HepG2 (cell line): Measurements from ENCODE around the gene C18orf63. TPM values are rescaled to one million over a fixed set of nuclear protein-coding genes. Genes with fewer than 3 reads are reported as not detected.
A peak's percentile ranks its signal among the peaks of the same experiment; 100 is the strongest.

Source experiments
- ZNF333 ChIP-seq: sonication (generic); formaldehyde crosslinking; IDR thresholded peaks from 2 replicates; pipeline ENCODE4 v1.4.0; 2020; ENCODE audit warnings: mild to moderate bottlenecking, missing genetic modification reagents, borderline replicate concordance
- polyA plus RNA-seq, 8 experiments: library from polyadenylated mRNA; depleted of rRNA in 3 of 8; stranded (reverse) in 7 of 8; unstranded in 1 of 8; fragments of >200 nt; fragmentation: Illumina TruSeq in 4 of 8; extraction: Trizol in 4 of 8; gene quantifications; 2 replicates each; pipeline versions ENCODE4 v1.2.1 to v1.2.3, GENCODE V29; 2011 to 2016; ENCODE audit warnings: low read depth in 4 of 8, missing spikeins in 1 of 8, mixed read lengths in 1 of 8; ENCODE audit not compliant: insufficient read depth in 1 of 8
- total RNA-seq, 5 experiments: library from RNA; depleted of rRNA; stranded (reverse); fragments of >200 nt; fragmentation: Illumina TruSeq; extraction: Trizol; gene quantifications; 2 replicates each; pipeline ENCODE4 v1.2.3, GENCODE V29; 2016; ENCODE audit warnings: low read depth in 1 of 5
- TF ChIP-seq, protein P1 (sequence below): sonication (generic); formaldehyde crosslinking; IDR thresholded peaks from 2 replicates; pipeline ENCODE4 v1.5.1; 2020; ENCODE audit warnings: missing genetic modification reagents, mild to moderate bottlenecking, borderline replicate concordance
- TF ChIP-seq, protein P2 (sequence below): sonication (generic); formaldehyde crosslinking; IDR thresholded peaks from 2 replicates; pipeline ENCODE4 v1.4.0; 2020; ENCODE audit warnings: missing genetic modification reagents
- TF ChIP-seq, protein P3 (sequence below): sonication (generic); formaldehyde crosslinking; IDR thresholded peaks from 2 replicates; pipeline ENCODE4 v1.5.0; 2020; ENCODE audit warnings: mild to moderate bottlenecking, missing genetic modification reagents, borderline replicate concordance
- TF ChIP-seq, protein P4 (sequence below): sonication (generic); formaldehyde crosslinking; IDR thresholded peaks from 2 replicates; pipeline ENCODE4 v1.4.0; 2020; ENCODE audit warnings: missing genetic modification reagents
- TF ChIP-seq, protein P5 (sequence below): sonication (generic); formaldehyde crosslinking; IDR thresholded peaks from 2 replicates; pipeline ENCODE4 v1.5.0; 2020; ENCODE audit warnings: missing genetic modification reagents

C18orf63 gene
- total and polyA plus RNA-seq, 2 of the 13 experiments (the other 11 are each of a cell fraction or from before 2014, with no cell fraction given): 0.01 TPM; not detected in 1

DNA sequence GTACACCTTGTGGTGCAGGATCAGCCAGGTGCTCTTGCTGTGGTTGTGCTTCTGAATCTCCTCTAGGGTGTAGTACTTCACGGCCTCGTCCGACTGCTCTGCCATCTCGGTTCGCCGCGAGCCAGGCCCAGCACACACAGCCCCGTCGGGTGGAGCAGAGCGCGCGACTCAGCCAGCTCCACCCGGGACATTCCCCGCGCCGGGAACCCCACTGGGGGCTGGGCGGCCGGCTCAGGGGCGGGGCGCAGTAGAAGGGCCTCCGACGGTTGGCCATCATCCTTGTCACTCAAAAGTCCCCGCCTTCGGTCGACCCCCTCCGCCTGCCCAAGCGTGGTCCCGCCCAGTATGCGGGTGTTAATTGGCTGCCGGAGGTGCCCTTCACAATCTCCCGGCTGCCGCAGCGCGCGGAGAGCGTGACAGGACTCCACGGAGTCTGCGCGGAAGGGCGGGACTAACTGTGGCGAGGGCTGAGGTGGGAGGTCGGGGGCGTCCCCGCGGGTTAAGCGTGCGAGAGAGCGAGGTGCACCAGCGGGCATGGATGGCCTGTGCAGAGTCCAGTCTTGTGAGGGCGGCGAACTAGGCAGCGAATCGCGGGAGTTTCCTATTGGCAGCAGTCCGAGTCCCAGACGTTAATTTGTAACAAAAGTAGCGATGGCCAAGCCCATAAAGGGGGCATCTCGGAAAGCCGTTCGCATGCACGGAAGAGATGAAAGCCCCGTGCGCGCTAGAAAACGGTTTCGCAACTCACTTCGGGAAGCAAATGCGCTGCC, 23.7 kb upstream of the C18orf63 start, which contains the start of gene CYB5A (continued):
- TF ChIP-seq, protein P1, sequence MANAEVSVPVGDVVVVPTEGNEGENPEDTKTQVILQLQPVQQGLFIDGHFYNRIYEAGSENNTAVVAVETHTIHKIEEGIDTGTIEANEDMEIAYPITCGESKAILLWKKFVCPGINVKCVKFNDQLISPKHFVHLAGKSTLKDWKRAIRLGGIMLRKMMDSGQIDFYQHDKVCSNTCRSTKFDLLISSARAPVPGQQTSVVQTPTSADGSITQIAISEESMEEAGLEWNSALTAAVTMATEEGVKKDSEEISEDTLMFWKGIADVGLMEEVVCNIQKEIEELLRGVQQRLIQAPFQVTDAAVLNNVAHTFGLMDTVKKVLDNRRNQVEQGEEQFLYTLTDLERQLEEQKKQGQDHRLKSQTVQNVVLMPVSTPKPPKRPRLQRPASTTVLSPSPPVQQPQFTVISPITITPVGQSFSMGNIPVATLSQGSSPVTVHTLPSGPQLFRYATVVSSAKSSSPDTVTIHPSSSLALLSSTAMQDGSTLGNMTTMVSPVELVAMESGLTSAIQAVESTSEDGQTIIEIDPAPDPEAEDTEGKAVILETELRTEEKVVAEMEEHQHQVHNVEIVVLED (CRISPR knock-in tag): peak; percentile 87; the same call in 1 of the 2 replicates
- TF ChIP-seq, protein P2, sequence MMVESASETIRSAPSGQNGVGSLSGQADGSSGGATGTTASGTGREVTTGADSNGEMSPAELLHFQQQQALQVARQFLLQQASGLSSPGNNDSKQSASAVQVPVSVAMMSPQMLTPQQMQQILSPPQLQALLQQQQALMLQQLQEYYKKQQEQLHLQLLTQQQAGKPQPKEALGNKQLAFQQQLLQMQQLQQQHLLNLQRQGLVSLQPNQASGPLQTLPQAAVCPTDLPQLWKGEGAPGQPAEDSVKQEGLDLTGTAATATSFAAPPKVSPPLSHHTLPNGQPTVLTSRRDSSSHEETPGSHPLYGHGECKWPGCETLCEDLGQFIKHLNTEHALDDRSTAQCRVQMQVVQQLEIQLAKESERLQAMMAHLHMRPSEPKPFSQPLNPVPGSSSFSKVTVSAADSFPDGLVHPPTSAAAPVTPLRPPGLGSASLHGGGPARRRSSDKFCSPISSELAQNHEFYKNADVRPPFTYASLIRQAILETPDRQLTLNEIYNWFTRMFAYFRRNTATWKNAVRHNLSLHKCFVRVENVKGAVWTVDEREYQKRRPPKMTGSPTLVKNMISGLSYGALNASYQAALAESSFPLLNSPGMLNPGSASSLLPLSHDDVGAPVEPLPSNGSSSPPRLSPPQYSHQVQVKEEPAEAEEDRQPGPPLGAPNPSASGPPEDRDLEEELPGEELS (CRISPR knock-in tag): peak; percentile 74
- TF ChIP-seq, protein P3, sequence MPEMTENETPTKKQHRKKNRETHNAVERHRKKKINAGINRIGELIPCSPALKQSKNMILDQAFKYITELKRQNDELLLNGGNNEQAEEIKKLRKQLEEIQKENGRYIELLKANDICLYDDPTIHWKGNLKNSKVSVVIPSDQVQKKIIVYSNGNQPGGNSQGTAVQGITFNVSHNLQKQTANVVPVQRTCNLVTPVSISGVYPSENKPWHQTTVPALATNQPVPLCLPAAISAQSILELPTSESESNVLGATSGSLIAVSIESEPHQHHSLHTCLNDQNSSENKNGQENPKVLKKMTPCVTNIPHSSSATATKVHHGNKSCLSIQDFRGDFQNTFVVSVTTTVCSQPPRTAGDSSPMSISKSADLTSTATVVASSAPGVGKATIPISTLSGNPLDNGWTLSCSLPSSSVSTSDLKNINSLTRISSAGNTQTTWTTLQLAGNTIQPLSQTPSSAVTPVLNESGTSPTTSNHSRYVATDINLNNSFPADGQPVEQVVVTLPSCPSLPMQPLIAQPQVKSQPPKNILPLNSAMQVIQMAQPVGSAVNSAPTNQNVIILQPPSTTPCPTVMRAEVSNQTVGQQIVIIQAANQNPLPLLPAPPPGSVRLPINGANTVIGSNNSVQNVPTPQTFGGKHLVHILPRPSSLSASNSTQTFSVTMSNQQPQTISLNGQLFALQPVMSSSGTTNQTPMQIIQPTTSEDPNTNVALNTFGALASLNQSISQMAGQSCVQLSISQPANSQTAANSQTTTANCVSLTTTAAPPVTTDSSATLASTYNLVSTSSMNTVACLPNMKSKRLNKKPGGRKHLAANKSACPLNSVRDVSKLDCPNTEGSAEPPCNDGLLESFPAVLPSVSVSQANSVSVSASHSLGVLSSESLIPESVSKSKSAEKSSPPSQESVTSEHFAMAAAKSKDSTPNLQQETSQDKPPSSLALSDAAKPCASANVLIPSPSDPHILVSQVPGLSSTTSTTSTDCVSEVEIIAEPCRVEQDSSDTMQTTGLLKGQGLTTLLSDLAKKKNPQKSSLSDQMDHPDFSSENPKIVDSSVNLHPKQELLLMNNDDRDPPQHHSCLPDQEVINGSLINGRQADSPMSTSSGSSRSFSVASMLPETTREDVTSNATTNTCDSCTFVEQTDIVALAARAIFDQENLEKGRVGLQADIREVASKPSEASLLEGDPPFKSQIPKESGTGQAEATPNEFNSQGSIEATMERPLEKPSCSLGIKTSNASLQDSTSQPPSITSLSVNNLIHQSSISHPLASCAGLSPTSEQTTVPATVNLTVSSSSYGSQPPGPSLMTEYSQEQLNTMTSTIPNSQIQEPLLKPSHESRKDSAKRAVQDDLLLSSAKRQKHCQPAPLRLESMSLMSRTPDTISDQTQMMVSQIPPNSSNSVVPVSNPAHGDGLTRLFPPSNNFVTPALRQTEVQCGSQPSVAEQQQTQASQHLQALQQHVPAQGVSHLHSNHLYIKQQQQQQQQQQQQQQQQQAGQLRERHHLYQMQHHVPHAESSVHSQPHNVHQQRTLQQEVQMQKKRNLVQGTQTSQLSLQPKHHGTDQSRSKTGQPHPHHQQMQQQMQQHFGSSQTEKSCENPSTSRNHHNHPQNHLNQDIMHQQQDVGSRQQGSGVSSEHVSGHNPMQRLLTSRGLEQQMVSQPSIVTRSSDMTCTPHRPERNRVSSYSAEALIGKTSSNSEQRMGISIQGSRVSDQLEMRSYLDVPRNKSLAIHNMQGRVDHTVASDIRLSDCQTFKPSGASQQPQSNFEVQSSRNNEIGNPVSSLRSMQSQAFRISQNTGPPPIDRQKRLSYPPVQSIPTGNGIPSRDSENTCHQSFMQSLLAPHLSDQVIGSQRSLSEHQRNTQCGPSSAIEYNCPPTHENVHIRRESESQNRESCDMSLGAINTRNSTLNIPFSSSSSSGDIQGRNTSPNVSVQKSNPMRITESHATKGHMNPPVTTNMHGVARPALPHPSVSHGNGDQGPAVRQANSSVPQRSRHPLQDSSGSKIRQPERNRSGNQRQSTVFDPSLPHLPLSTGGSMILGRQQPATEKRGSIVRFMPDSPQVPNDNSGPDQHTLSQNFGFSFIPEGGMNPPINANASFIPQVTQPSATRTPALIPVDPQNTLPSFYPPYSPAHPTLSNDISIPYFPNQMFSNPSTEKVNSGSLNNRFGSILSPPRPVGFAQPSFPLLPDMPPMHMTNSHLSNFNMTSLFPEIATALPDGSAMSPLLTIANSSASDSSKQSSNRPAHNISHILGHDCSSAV (CRISPR knock-in tag): no peak
- TF ChIP-seq, protein P4, sequence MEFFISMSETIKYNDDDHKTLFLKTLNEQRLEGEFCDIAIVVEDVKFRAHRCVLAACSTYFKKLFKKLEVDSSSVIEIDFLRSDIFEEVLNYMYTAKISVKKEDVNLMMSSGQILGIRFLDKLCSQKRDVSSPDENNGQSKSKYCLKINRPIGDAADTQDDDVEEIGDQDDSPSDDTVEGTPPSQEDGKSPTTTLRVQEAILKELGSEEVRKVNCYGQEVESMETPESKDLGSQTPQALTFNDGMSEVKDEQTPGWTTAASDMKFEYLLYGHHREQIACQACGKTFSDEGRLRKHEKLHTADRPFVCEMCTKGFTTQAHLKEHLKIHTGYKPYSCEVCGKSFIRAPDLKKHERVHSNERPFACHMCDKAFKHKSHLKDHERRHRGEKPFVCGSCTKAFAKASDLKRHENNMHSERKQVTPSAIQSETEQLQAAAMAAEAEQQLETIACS (CRISPR knock-in tag): no peak
- TF ChIP-seq ZNF333 (CRISPR knock-in tag): 0 out of 2 replicates have a peak, but pooled peaks have one; percentile 16
- TF ChIP-seq, protein P5, sequence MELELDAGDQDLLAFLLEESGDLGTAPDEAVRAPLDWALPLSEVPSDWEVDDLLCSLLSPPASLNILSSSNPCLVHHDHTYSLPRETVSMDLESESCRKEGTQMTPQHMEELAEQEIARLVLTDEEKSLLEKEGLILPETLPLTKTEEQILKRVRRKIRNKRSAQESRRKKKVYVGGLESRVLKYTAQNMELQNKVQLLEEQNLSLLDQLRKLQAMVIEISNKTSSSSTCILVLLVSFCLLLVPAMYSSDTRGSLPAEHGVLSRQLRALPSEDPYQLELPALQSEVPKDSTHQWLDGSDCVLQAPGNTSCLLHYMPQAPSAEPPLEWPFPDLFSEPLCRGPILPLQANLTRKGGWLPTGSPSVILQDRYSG (CRISPR knock-in tag): no peak
